ENCODE data around the gene SIX1.

- TF ChIP-seq CTCF (conservative IDR thresholded peaks at IDR 0.05; ENCODE audit: low read depth, low read length) (no peak), POLR2A (IDR thresholded peaks at IDR 0.05; ENCODE audit: low read depth, low read length) (no peak), RAD21 (IDR thresholded peaks at IDR 0.05; ENCODE audit: low read length) (no peak), USF2 (IDR thresholded peaks at IDR 0.05; ENCODE audit: low read depth, low read length) (no peak), MXI1 (IDR thresholded peaks at IDR 0.05; ENCODE audit: borderline replicate concordance, low read depth, low read length) (no peak)
These were observed 21.7 kb upstream of the SIX1 start for GRCh38 chr14:60670989-60671388.
